Naive thymus-derived CD8-positive, alpha-beta T cell (primary cell): Measurements from ENCODE around the gene SLC22A17. TPM values are rescaled to one million over a fixed set of nuclear protein-coding genes. Genes with fewer than 3 reads are reported as not detected.
A peak's percentile ranks its signal among the peaks of the same experiment; 100 is the strongest.

Experiments
- ATAC-seq, 2 donors: fragments of 150-1000 bp; cut with Tn5 transposase in 1 of 2; sonication (Bioruptor Pico), chemical (Tn5 transposase) in 1 of 2; 1 replicate in 1 of 2; 2 replicates in 1 of 2; pipeline ENCODE4 v1.10.0; 2021; ENCODE audit warnings: mild to moderate bottlenecking in 2 of 2, moderate library complexity in 2 of 2
- POLR2A ChIA-PET: fragments of 350-600 bp; sonication (Branson Sonifier 250); formaldehyde crosslinking; loops from one replicate; lab custom pipeline; 2021; ENCODE audit warnings: antibody characterized with exemption; lab: Charles Lee
- DNase-seq, 10 donors: peaks; one replicate each; pipeline versions ENCODE4 v3.0.0 to v3.0.0-alpha.2; 2020 to 2022
- H3K27ac Mint-ChIP-seq, 10 donors: one replicate each; pipeline ENCODE4 v1.8.0; 2020 to 2022; ENCODE audit warnings: mild to moderate bottlenecking in 10 of 10, mixed read lengths in 10 of 10, moderate library complexity in 4 of 10, inconsistent platforms in 1 of 10
- H3K27me3 Mint-ChIP-seq, 5 donors: one replicate each; pipeline ENCODE4 v1.8.0; 2021 to 2022; ENCODE audit warnings: mixed read lengths in 5 of 5
- H3K36me3 Mint-ChIP-seq, 3 donors: one replicate each; pipeline ENCODE4 v1.8.0; 2020 to 2022; ENCODE audit warnings: mixed read lengths in 3 of 3, mild to moderate bottlenecking in 2 of 3, inconsistent platforms in 1 of 3
- H3K4me1 Mint-ChIP-seq, 4 donors: one replicate each; pipeline ENCODE4 v1.8.0; 2021 to 2022; ENCODE audit warnings: mixed read lengths in 4 of 4
- H3K4me3 Mint-ChIP-seq, 10 donors: one replicate each; pipeline ENCODE4 v1.8.0; 2020 to 2022; ENCODE audit warnings: mild to moderate bottlenecking in 10 of 10, mixed read lengths in 10 of 10, moderate library complexity in 6 of 10, inconsistent platforms in 1 of 10
- H3K9me3 Mint-ChIP-seq, 9 donors: one replicate each; pipeline ENCODE4 v1.8.0; 2020 to 2022; ENCODE audit warnings: mixed read lengths in 9 of 9, mild to moderate bottlenecking in 3 of 9, inconsistent platforms in 1 of 9, moderate library complexity in 1 of 9
- polyA plus RNA-seq, 3 donors: library from polyadenylated mRNA; unstranded; fragments of 300-500 nt; fragmentation: Illumina TruSeq; gene quantifications; one replicate each; pipeline ENCODE4 v1.2.3, GENCODE V29; 2021
- total RNA-seq, 8 experiments: library from RNA in 2 of 8; stranded (reverse) in 2 of 8; gene quantifications; one replicate each; pipeline ENCODE4 v1.2.3 and lab custom pipeline; 2021 to 2026

SLC22A17 gene
- total and polyA plus RNA-seq, 5 experiments from 2014 or later: 3.9 to 22.6 (median 9.6) TPM

- ATAC-seq: no peak
- Mint-ChIP-seq H3K9me3 (no peaks in the 10 kb centered on the region), H3K4me1 (peaks cover 7 to 10% (median 9%) of the 10 kb centered on the region in 4 donors), H3K4me3 (no peak overlapping the region), H3K27me3 (peaks cover 0 to 35% (median 4%) of the 10 kb centered on the region in 5 donors), H3K36me3 (no peaks in the 10 kb centered on the region), H3K27ac (no peak overlapping the region)
- DNase-seq: no peak
- POLR2A ChIA-PET: no interaction called here
These were observed 4.6 kb upstream of the SLC22A17 start for GRCh38 chr14:23357261-23357660.

DNA sequence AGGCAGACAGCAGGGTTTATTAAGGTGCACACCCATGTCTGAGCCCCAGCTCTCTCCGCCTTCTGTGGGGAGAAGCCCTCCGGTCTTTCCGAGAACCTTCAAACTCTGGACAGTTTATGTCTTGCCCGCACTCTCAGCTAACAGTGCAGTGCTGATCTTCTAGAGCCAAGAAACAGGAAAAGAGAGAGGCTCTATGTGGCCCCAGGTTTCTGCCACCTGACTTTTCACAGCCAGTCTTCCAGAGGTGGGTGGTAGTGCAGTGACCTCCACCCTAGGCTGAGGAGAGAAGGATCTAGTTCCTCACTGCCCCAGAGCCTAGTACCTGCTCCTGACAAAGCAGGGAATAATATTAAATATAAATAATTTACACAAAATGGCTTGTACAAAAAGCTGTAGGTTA, 4.0 kb upstream of the SLC22A17 start:
- no peaks in the 10 kb centered on the region for H3K36me3 Mint-ChIP-seq
- no peak overlapping the region for H3K27ac Mint-ChIP-seq
- POLR2A ChIA-PET: no interaction called here
- peaks cover 0 to 35% (median 4%) of the 10 kb centered on the region in 5 donors for H3K27me3 Mint-ChIP-seq
- DNase-seq (no peak), ATAC-seq (no peak)
- H3K4me3 Mint-ChIP-seq: no peak overlapping the region
- H3K9me3 Mint-ChIP-seq: no peaks in the 10 kb centered on the region
- peaks cover 7 to 10% (median 9%) of the 10 kb centered on the region in 4 donors for H3K4me1 Mint-ChIP-seq

DNA sequence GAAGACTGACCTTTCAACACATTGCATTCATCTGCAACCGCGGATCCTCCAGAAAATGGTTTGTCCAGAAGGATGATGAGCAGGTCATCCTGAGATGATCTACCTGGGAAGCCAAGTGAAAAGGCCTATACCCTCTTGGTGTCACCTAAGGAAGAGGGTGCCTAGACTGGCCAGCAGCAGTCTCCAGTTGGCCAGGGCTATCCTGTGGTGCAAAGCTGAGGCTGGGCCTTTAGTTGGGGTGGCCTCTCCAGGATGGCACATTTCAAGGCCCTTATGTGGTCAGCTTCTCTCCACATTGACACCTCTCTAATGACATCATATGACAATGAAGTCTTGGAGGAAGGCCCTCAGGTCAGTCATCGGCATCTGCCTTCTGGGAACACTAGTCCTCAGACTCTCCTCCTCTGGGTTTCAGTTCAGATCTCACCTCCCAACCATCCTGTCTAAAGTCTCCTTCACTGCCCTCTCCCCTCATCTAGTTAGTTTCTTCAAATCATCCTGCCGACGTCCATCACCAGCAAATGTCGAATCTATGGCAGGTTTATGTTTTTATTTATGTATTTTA, 3.3 kb upstream of the SLC22A17 start:
- no peaks in the 10 kb centered on the region for H3K9me3 Mint-ChIP-seq
- H3K27me3 Mint-ChIP-seq: peaks cover 3 to 40% (median 6%) of the 10 kb centered on the region in 5 donors
- DNase-seq: no peak
- peak overlapping the region in 1 of 10 donors; percentile 35 for H3K27ac Mint-ChIP-seq
- no peaks in the 10 kb centered on the region for H3K36me3 Mint-ChIP-seq
- H3K4me3 Mint-ChIP-seq: no peak overlapping the region
- no peak for ATAC-seq
- peaks cover 10 to 17% (median 15%) of the 10 kb centered on the region in 4 donors for H3K4me1 Mint-ChIP-seq
- POLR2A ChIA-PET: no interaction called here

GRCh38 chr14:23354990-23355389, 2.3 kb upstream of the SLC22A17 start:
- POLR2A ChIA-PET: interaction anchor here (4.5 kb wide), 1 partner anchor 34 kb away, joined by 25 read pairs; the partner anchor contains the start of gene PABPN1
- peaks cover 3 to 48% (median 12%) of the 10 kb centered on the region in 5 donors for H3K27me3 Mint-ChIP-seq
- no peak overlapping the region for H3K27ac Mint-ChIP-seq
- H3K4me1 Mint-ChIP-seq: peaks cover 15 to 21% (median 16%) of the 10 kb centered on the region in 4 donors
- H3K9me3 Mint-ChIP-seq: no peaks in the 10 kb centered on the region
- peaks cover 0 to 4% (median 0%) of the 10 kb centered on the region in 3 donors for H3K36me3 Mint-ChIP-seq
- DNase-seq (no peak), ATAC-seq (no peak)
- H3K4me3 Mint-ChIP-seq: no peak overlapping the region

GRCh38 chr14:23353433-23353780, 720 bp upstream of the SLC22A17 start:
- Mint-ChIP-seq H3K27me3 (peaks cover 3 to 51% (median 12%) of the 10 kb centered on the region in 5 donors), H3K36me3 (peaks cover 0 to 4% (median 0%) of the 10 kb centered on the region in 3 donors), H3K4me3 (peak overlapping the region; percentile 75 to 91 (median 86)), H3K9me3 (no peaks in the 10 kb centered on the region), H3K27ac (peak overlapping the region in 8 of 10 donors; percentile 9 to 83 (median 53)), H3K4me1 (peaks cover 15 to 21% (median 17%) of the 10 kb centered on the region in 4 donors)
- DNase-seq: no peak
- no peak for ATAC-seq
- POLR2A ChIA-PET: interaction anchor here (4.5 kb wide), 1 partner anchor 32 kb away, joined by 25 read pairs; the partner anchor contains the start of gene PABPN1

GRCh38 chr14:23351681-23352505, 794 bp downstream of the SLC22A17 start:
- Mint-ChIP-seq H3K4me1 (peaks cover 15 to 21% (median 18%) of the 10 kb centered on the region in 4 donors), H3K36me3 (peaks cover 0 to 4% (median 0%) of the 10 kb centered on the region in 3 donors), H3K27me3 (peaks cover 3 to 51% (median 12%) of the 10 kb centered on the region in 5 donors), H3K9me3 (no peaks in the 10 kb centered on the region), H3K27ac (peak overlapping the region in 5 of 10 donors; percentile 7 to 75 (median 58)), H3K4me3 (peak overlapping the region; percentile 75 to 91 (median 86))
- POLR2A ChIA-PET: interaction anchor here (1.0 to 4.5 kb wide), 3 partner anchors 10 to 30 kb away, joined by 3 to 25 read pairs (median 3); partner anchors contain the start of gene PABPN1
- ATAC-seq (peak; percentile 6 to 45), DNase-seq (peak in 3 of 10 donors; percentile 8 to 20 (median 12))

GRCh38 chr14:23349156-23349845, 3.4 kb downstream of the SLC22A17 start:
- Mint-ChIP-seq H3K4me1 (peaks cover 15 to 21% (median 18%) of the 10 kb centered on the region in 4 donors), H3K27ac (peak overlapping the region in 2 of 10 donors; percentile 2 to 42), H3K36me3 (peaks cover 0 to 4% (median 0%) of the 10 kb centered on the region in 3 donors), H3K9me3 (no peaks in the 10 kb centered on the region), H3K27me3 (peaks cover 0 to 38% (median 12%) of the 10 kb centered on the region in 5 donors), H3K4me3 (peak overlapping the region in 3 of 10 donors; percentile 4 to 45 (median 12))
- DNase-seq (no peak), ATAC-seq (no peak)
- POLR2A ChIA-PET: interaction anchor here (0.7 kb wide), 1 partner anchor 16 kb away, joined by 3 read pairs; no protein-coding TSS in a partner anchor

- ATAC-seq: no peak
- no peak overlapping the region for H3K4me3 Mint-ChIP-seq
- POLR2A ChIA-PET: no interaction called here
- no peak overlapping the region for H3K27ac Mint-ChIP-seq
- H3K4me1 Mint-ChIP-seq: peaks cover 13 to 18% (median 15%) of the 10 kb centered on the region in 4 donors
- H3K9me3 Mint-ChIP-seq: no peaks in the 10 kb centered on the region
- DNase-seq: no peak
- peaks cover 0 to 27% (median 11%) of the 10 kb centered on the region in 5 donors for H3K27me3 Mint-ChIP-seq
- H3K36me3 Mint-ChIP-seq: peaks cover 0 to 4% (median 0%) of the 10 kb centered on the region in 3 donors
These were observed 4.4 kb downstream of the SLC22A17 start for GRCh38 chr14:23348297-23348655.

- Mint-ChIP-seq H3K36me3 (peaks cover 0 to 4% (median 0%) of the 10 kb centered on the region in 3 donors), H3K4me3 (no peak overlapping the region), H3K4me1 (peaks cover 7 to 13% (median 10%) of the 10 kb centered on the region in 4 donors), H3K27me3 (peaks cover 0 to 26% (median 11%) of the 10 kb centered on the region in 5 donors), H3K9me3 (no peaks in the 10 kb centered on the region), H3K27ac (peak overlapping the region in 2 of 10 donors; percentile 5 to 40)
- DNase-seq (no peak), ATAC-seq (no peak)
- POLR2A ChIA-PET: interaction anchor here (0.6 kb wide), 1 partner anchor 89 kb away, joined by 3 read pairs; no protein-coding TSS in a partner anchor
These were observed 5.0 kb downstream of the SLC22A17 start for GRCh38 chr14:23347406-23348296.

GRCh38 chr14:23346693-23347405, 5.8 kb downstream of the SLC22A17 start:
- Mint-ChIP-seq H3K4me3 (no peak overlapping the region), H3K36me3 (peaks cover 0 to 4% (median 0%) of the 10 kb centered on the region in 3 donors), H3K27ac (no peak overlapping the region), H3K4me1 (peaks cover 6 to 13% (median 9%) of the 10 kb centered on the region in 4 donors), H3K27me3 (peaks cover 0 to 26% (median 12%) of the 10 kb centered on the region in 5 donors), H3K9me3 (no peaks in the 10 kb centered on the region)
- no peak for ATAC-seq
- no peak for DNase-seq
- POLR2A ChIA-PET: interaction anchor here (0.6 kb wide), 1 partner anchor 88 kb away, joined by 3 read pairs; no protein-coding TSS in a partner anchor
